ENCODE results near the gene GORAB. TPM values are rescaled to one million over a fixed set of nuclear protein-coding genes. Genes with fewer than 3 reads are reported as not detected.

The GORAB gene
- total RNA-seq, 1 donor from 2014 or later = 15.0 TPM

DNA sequence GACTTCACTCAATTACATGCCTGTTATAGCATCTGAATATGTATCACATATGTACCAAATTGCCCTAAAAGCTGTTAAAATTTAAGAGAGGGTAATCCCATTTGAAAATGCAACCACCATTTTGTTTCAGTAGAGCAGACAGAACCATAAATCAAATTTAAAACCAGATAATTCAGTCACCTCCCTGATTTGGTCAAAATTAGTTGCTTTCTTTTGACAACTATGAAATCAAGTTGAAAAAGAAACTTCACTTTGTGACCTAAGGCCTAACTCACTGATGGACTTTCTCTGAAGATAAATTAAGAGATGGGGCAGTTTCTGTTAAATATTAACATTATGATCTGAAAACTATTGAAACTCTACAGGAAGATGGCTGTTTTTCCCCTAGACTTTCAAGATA lies 6.7 kb downstream of the GORAB start:
- DNase-seq = no peak

DNA sequence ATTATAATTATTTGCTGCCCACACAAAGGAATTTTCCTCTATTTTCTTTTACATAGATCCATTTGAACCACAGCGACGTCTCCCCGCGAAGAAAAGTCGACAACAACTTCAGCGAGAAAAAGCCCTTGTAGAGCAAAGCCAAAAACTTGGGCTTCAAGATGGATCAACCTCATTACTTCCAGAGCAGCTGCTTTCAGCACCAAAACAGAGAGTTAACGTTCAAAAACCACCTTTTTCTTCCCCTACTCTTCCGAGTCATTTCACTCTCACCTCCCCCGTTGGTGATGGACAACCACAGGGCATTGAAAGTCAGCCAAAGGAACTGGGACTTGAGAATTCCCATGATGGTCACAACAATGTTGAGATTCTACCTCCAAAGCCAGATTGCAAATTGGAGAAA lies 7.2 kb downstream of the GORAB start:
- DNase-seq = no peak

DNA sequence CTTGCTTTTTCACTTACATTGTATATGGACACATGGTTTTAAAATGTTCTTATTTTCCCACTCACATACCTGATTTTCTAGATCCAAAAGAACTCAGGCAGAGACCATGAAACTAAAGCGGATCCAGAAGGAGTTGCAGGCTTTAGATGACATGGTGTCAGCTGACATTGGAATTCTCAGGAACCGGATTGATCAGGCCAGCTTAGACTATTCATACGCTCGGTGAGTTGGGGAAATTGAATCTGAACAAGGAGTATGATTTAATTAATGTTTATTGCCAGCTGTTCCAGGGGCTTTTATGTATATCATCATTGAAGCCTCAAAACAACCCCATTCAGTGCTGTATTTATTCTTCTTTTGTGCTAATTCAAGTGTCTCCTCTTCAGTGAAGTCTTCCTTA lies 12.7 kb downstream of the GORAB start:
- DNase-seq = no peak

DNA sequence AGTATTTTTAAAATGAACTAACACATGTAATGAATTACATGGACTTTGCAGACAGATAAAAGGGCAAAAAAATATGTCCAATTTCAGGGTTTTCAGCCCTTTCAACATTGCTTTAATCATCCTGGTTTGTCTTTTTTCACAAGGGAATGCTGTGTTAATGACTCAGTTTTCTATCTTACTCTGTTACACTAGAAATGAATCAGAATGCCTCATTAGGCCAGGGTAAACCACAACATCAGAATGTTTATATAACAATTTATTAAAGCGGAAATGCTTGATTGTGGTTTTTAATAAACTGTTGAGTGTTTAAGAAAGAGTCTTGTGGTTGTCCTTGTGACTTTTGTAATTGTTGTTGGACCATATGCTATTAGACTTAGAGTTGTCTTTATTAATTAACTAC lies 13.5 kb downstream of the GORAB start:
- DNase-seq = no peak

DNA sequence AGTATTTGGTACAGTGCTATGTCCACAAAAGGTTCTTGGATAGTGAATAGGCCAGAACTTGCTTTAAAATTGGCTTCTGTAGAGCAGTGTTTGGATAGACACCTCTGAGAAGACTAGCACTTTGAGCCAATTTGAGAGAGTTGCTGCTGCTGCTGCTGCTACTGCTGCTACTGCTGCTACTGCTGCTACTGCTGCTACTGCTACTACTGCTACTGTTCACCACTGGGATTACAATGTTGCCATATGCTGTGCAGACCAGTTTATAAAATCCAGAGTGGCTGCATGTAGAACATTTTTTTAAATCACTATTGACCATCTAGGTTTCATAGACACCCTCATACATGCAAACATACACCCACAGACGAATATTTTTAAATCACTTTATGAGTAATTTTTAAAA lies 15.3 kb downstream of the GORAB start:
- no peak for DNase-seq

DNA sequence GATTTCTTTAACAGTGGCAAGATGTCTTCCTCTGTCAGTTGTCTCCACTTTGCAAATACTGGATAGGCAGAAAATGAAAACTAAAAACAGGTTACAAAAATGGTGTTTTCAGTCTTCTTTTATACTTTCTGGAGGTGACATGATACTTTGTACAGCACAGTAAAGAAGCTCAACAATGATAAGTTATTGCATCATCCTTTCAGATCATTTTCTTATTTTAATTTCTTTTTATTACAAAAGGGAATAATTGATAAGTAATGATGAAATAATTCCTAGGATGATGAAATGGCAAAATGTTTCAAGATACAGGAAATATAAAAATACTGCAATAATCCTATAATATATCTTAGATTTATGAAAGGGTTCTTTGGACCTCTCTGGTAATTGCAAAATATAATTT lies 16.5 kb downstream of the GORAB start:
- no peak for DNase-seq

DNA sequence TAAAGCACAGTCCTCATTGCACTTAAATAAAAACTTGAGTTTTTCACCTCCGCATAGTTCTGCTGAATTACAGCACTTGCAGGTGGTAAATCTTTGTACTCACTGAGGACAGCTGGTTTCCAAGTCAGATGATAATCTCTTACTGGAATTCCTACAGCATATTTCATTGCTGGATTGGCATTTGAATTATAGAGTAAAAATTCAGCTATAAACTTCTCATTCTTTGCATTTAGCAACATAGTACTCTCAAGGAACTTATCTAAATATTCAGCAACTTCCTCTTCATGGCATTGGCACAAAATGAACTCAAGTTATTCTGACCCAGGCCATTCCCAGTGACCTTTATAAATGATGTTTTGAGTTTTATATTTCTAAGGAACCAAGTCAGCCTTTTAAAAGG lies 23.4 kb downstream of the GORAB start:
- no peak for DNase-seq

DNA sequence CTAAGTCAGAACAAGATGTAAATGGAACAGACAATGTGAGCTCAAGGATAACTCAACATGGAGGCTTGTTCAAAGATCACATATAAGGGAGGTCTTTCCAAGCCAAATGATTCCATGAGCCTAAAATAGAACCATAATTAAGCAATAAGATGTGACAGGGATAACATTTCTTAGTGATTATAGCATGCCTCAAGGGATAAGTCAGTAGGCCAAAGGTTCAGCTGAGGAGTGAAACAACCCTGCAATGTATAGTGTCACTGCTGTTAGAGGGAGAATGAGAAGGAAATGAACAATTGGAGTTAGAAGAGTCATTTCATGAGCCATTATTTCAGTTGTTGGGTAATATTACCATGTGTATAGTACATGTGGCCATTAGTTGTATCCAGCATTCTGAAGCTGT lies 25.0 kb downstream of the GORAB start:
- DNase-seq = no peak

DNA sequence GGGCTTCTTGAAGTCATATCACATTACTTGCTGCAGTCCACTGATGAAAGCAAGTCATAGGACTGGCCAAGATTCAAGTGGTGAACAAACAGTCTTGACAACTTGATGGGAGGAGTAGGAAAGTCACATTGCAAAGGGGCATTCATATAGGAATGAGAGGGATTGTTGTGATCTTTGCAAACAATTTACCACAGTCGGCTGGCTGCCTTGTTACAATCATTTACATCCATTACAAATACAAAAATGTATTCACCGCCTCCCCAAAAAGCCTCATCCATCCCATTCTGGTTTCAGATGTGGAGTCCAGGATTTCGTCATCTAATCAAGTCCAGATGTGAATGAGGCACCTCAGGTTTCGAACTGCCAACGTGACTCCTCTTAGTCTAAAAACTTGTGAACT lies 26.8 kb downstream of the GORAB start:
- DNase-seq = no peak

DNA sequence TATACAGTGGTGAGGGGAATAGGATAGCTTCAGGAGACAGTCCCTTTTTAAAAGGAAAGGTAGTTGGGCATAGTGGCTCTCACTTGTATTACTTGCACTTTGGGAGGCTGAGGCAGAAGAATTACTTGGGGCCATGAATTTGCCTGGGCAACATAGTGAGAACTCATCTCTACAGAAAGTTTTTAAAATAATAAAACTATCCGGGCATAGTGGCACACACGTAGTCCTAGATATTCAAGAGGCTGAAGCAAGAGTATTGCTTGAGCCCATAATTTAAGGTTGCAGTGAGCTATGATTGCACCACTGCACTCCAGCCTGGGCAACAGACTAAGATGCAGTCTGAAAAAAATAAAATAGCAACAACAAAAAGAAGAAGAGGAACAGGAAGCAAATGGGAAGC lies 27.2 kb downstream of the GORAB start:
- DNase-seq = no peak

DNA sequence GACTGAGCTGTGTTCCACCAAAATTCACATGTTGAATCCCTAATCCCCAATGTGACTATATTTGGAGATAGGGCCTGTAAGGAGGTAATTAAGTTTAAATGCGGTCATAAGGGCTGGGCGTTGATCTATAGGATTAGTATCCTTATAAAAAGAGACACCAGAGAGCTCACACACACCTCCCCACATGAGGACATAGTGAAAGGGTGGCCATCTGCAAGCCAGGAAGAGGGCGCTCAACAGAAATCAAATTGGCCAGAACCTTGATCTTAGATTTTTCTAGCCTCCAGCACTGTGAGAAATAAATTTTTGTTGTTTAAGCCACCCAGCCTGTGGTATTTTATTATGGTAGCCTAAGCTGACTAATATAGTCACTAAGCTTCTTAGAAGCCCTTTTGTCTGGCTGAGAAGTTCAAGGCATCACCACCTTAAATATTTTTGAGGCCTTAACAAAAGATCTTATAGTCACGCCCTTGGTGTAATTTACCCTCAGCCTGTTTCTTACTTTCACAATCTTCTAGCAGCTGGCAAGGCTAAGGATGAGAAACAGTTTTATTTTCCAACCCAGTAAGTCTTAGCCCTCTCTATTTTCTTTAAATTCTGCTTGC lies 28.8 kb downstream of the GORAB start:
- no peak for DNase-seq

DNA sequence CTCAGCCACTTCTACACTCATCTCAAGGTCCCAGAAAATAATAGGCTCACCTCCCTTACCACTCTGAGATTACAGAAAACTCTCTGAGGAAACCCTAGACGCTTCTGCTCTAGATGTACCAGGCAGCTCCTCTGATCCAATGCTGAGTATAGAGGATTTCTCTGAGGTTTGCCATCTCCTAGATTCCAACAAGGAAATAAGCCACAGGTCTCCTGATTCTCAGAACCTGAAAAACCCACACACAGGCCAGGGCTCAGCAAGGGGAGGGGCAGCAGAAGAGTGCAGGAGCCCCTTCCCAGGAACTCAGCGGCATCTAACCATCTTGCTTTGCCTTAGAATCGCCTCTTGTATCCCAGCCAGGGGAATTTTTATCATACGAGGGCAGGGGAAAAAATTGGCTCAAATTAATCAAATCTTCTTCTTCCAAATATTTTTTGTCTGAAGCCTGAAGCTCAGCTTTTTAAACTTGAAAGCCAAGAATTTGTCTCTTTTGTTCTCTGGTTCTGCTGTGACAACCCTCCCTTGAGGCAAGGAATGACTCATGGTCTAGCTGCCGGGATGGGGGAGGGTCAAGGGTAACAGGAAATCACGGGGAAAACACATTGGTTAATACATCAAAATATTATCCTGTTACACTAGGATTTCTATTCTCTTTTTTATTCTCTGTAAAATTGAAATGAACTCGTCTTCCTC lies 30.8 kb downstream of the GORAB start:
- peak; percentile 7 for DNase-seq

DNA sequence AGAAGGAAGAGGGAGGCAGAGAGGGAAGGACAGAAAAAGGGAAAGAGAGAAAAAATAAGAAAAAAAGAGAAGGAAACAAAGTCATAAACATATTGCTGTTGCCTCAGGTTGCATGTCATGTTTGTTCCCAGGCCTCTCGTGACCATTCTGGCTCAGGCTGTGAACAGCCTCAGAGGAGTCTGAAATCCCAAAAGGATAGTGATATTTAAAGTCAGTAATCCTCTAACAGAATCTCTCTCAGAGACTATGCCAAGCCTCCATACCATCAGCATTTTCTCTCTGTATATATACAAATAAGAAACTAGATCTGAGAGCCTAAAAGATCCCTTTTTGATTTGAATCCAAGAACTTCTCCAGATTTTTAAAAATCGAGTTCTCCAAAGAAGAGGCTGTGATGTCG lies 35.2 kb downstream of the GORAB start:
- no peak for DNase-seq

DNA sequence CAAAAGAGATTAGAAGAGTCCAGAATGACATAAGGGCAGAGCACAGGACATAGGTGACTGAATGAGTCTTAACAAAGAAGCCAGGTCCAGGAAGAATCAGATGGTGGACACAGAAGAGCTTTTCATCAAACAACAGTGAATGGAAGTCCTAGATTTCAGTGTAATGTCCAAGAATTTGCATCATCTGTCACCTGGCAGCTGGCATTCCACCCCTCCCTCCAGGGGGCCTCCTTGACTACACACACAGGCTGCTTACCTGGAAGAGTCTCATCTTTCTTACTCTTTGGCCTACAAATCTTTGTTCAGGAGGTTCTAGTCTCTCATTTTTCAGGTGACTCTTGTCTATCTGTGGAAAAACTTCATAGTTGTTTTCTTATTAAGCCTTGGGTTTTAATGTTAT lies 36.2 kb downstream of the GORAB start:
- DNase-seq = no peak

DNA sequence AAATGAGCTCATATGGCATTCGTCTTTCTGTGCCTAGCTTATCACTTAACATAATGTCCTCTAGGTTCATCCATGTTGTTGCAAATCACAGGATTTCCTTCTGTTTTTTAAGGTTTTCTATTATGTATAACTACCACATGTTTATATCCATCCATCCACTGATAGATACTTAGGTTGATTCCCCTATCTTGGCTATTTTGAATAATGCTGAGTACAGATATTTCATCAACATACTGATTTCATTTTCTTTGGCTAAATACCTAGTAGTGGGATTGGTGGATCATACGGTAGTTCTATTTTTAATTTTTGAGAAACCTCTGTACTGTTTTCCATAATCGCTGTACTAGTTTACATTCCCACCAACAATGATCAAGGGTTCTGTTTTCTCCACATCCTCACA lies 45.0 kb downstream of the GORAB start:
- DNase-seq = no peak

DNA sequence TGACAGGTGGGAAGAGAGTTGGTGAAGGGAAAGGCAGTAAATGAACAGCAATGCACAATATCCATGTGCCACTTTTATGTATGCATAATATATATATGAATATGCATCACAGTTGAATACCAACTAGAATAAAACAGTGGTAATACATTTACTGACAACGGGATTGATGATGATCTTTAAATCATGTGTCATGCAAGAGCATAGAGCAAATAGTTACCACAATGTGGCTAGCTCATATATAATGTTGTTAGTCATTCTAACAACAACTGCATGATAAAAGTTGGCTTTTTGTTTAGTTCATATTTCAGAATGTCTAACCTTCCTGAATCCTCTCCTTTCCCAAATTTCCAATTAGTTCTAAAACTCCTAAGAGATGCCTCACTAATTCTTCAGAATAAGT lies 46.4 kb downstream of the GORAB start:
- DNase-seq = no peak

DNA sequence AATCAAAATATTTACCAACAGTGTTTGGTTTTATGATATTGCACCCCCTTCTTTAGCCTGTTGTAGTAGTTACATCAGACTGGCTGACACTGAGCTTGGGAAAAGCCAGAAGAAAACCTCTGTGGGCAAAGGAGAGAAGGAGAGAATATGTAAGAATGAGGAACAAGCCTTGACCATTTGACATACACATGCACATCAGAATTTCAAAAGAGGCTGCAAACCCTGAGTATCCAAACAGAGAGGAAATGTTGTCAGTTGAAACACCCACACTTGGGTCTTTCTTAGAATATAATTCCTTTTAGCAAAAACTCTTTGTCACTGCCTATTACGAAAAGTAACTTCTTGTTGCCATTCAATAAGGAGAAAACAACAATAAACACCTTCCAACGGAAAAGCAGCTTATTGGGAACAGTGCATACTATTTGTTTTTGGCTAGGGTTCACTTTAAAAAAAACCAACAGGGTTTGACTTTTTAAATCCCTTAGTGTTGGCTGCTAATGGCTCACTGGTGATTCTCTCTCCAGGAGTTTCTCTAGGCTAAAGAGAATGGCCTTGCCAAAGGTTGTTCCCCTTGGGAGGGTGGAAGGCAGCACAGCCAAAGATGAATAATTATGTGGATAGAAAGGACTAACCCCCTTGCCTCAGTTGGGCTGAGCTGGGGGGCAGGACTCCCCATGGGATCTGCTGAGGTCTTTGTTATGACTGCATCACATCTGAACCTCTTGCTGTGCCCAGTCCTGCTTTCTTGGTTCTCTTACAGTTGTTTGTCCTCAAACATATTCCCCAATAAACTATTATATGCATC lies 48.9 kb downstream of the GORAB start:
- DNase-seq = no peak

DNA sequence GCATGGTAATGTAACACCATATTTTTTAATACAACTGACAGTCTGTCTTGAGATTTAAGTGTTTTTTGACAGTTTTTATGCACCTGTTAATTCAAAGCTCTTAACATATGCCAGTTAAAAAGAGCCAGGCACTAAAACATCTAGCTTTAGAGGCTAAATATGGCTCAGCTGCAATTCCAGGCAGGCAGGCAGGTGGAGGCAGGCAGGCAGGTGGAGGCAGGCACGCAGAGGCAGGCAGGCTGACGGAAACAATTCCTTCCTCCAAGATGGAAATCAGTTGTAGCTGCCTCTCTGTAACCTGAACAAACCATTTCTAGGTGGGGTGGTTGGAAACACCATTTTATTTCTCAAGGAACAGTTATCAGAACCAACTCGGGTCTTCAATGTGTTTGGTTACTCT lies 51.2 kb downstream of the GORAB start:
- DNase-seq = no peak

DNA sequence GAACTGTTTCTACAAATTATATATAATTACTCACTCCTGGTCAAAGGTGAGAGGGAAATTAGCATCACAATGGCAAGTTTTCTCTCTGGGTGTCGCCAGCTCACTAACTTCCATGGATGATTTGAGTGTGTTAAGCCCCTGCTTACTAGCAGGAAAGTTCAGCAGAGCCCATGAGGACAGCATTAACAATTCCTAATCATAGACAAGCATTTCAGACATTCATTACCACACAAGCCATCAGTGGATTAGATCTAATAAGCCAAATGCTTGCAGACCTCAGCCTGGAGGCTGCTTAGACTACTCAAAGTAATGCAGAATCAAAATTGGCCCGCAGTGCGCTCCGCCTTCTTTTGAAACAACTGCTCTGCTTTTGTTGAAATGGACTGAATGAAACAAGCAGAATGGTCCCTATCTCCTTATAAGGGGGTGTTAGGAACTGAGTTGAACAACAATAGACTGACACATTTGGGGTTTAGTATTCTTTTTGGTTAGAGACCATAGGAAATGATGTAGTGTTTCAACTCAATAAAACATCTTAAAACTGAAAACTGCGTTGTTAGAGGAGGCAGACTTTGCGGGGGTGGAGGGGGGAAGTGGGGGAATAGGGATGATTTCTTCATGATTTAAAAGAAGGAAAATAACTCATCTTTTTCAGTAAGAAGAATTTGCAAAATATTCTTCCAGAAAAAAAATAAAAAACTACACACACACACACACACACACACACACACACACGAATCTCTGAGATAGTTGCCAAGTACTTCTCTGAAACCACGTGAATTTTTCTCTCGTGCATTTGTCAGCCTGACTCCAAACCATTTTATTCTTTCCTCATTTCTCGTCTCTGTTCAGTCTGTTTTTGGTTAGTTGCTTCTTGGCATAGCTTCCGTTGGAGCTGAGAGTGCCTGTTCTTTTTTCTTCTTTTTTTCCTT lies 54.6 kb downstream of the GORAB start:
- no peak for DNase-seq

DNA sequence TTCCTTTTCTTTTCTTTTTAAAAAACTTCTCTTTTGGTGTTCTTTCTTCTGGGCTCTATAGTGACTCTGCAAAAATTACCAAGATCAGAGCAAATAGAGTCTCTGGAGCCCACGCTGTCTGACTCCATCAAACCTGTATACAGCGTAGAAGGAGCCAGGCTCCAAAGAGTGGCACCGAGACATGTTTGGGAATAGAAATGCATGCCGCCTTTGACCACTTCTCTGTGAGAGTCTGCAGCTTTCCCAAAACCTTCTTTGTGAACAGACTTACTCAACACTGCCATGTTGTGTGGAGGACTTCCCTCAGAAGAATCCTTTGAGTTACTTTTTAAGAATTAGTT lies 55.3 kb downstream of the GORAB start:
- DNase-seq = peak; percentile 20

DNA sequence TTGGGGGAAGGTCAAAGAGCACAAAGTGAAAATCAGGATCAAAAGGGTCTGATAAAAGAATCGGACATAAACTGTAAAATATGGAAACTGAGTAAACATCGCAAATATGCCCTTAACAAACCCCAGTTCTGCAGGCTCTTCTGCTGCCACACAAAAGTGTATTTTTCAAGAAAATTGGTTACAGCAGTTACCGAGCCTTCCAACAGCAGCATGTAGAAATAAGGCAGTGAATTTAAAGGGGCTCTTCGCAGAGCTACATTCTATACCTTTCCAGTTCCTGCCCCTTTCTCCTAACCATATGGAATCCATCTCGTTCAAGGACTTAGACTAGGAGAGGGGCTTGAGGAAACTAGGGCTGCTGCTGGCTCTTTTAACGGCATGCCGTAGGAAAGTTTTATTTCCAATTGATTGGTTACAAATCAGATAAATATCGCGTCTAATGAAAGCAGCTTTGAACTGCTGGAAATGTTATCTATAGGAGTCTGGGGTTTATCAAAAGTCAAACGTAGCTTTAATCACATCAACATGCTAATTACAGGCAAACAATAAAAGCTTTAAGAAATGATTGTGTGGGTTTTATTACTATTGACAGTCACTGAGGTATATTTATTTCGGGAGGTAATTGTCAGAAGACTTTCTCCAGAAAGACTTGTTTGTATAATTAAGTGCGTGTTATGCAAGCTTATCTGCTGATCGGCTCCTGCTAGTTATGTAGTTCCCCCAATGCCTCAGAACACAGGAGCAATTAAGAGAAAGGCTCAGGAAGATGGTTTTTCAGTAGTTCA lies 59.1 kb downstream of the GORAB start:
- DNase-seq = no peak

DNA sequence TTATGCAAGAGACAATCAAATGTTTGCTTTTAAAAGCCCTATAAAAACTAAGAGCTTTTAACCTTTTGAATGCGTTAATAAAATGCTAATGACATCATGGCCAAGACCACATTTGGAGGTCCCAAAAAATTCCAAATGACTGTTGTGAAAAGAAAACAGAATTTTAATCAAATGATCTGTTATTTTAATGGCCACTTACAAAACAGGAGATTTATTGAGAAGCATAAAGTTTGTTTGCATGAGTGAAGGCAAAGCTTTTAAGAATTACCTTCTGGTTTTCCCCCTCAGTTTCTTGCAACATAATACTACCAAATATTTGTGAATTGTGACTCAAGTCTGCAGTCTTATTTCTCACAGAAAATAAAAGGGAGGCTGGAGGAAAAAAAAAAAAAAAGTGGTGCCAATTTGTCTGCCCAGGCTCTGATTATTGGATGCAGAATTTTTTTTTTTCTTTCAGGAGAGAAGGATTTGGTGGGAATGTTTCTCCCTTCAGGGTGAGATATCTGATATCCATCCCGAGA lies 60.7 kb downstream of the GORAB start:
- DNase-seq = no peak

All from occipital lobe (tissue), 2 donors.